Stimulated activated memory B cell treated with anti-CD40 and anti-IgM and Interleukin-4, amounts not matched to agents 10 μg/mL and 1 μg/mL and 100 μg/mL, for 72 hours (primary cell): ENCODE measurements around the gene MBP.

ENCODE experiments used
- ATAC-seq: fragments of 150-1000 bp; cut with Tn5 transposase; 2 replicates; pipeline ENCODE4 v1.10.0; 2021
- H3K27ac Mint-ChIP-seq: one replicate; pipeline ENCODE4 v1.8.0; 2022; ENCODE audit warnings: mild to moderate bottlenecking, mixed read lengths
- H3K27me3 Mint-ChIP-seq: one replicate; pipeline ENCODE4 v1.8.0; 2022; ENCODE audit warnings: mixed read lengths
- H3K36me3 Mint-ChIP-seq: one replicate; pipeline ENCODE4 v1.8.0; 2022; ENCODE audit warnings: mixed read lengths
- H3K4me1 Mint-ChIP-seq: one replicate; pipeline ENCODE4 v1.8.0; 2022; ENCODE audit warnings: mixed read lengths
- H3K4me3 Mint-ChIP-seq: one replicate; pipeline ENCODE4 v1.8.0; 2022; ENCODE audit warnings: mild to moderate bottlenecking, moderate library complexity, mixed read lengths
- H3K9me3 Mint-ChIP-seq: one replicate; pipeline ENCODE4 v1.8.0; 2022; ENCODE audit warnings: mixed read lengths

Gene MBP

DNA sequence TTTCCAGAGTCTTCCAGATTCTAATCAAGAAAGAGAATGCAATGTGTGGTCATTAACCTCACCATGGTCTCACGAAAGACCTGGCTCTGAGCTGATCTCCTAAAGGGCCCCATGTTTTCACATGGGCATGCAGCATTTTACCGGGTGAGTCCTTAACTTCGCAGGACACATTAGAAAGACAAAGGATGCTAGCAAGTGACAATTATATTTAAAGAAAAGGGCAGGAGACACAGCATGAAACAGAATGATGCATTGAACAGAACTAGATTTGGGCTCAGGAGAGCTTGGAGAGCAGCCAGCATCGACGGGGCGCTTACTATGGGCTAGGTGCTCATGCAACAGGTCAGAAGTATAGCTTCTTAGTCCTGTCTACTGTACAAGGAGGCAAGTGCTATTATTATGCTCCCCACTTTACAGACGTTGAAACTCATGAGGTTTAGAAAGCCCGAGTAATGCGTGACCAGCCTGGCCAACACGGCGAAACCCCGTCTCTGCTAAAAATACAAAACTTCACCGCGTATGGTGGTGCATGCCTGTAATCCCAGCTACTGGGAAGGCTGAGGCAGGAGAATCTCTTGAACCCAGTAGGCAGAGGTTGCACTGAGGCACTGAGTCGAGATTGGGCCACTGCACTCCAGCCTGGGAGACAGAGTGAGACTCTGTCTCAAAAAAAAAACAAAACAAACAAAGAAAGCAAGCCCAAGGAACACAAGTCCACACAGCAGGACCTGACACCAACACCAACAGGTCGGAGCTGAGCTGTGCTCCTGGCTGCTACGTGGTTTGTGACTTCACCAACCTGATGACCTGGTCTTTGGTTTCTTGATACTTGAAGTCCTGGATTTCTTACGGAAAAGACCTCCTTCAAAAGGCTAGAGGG, 16.1 kb downstream of the MBP start:
- Mint-ChIP-seq H3K4me1 (peaks cover 50% of the 10 kb centered on the region), H3K36me3 (peaks cover 52% of the 10 kb centered on the region), H3K27ac (no peak overlapping the region), H3K4me3 (no peak overlapping the region), H3K27me3 (no peaks in the 10 kb centered on the region), H3K9me3 (peaks cover 4% of the 10 kb centered on the region)
- ATAC-seq: no peak

GRCh38 chr18:77115192-77115953, 17.2 kb downstream of the MBP start:
- ATAC-seq: no peak
- peaks cover 62% of the 10 kb centered on the region for H3K36me3 Mint-ChIP-seq
- H3K27ac Mint-ChIP-seq: no peak overlapping the region
- no peak overlapping the region for H3K4me3 Mint-ChIP-seq
- no peaks in the 10 kb centered on the region for H3K27me3 Mint-ChIP-seq
- H3K9me3 Mint-ChIP-seq: peaks cover 4% of the 10 kb centered on the region
- peaks cover 50% of the 10 kb centered on the region for H3K4me1 Mint-ChIP-seq

DNA sequence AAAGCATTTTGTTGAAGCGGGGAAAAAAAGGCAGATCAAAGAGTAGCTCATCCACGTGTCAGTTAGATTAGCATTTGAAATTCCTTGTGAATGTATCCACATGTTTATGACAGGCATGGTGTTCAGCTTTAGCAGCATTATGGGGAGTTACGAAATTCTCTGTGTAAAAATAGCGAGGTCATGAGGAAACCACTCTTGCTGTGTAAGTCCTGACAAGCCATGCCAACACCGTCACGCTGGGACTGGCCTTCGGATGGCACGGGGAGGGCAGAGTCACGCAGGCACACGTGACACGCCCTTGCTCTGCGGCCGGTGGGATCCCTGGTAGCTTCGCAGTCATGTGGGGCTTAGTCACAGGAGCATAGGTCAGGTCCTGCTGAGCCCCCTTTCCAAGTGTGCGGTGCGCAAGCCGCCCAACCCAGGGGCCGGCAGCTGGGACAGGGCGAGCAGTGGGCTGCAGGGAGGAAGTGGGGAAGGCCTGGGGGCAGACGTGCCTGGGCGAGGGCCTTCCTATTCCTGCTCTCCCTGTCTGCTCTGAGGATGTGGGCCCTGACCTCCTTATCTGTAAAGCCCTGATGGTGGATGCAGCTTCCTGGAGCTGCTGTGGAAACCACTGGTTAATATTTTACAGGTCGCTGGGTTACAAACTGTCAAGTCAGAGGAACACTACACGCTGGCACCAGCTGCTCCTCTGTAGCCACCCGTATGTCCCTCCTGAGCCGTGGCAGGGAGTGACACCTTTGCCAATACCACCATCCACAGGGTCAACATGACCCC, 18.0 kb downstream of the MBP start:
- peaks cover 63% of the 10 kb centered on the region for H3K36me3 Mint-ChIP-seq
- peaks cover 50% of the 10 kb centered on the region for H3K4me1 Mint-ChIP-seq
- no peak overlapping the region for H3K4me3 Mint-ChIP-seq

GRCh38 chr18:77114152-77114414, 18.5 kb downstream of the MBP start:
- Mint-ChIP-seq H3K27ac (no peak overlapping the region), H3K27me3 (no peaks in the 10 kb centered on the region), H3K36me3 (peaks cover 63% of the 10 kb centered on the region), H3K4me3 (no peak overlapping the region), H3K4me1 (peaks cover 51% of the 10 kb centered on the region), H3K9me3 (peaks cover 4% of the 10 kb centered on the region)
- no peak for ATAC-seq

More for the DNA sequence above, 18.0 kb downstream of the MBP start:
- Mint-ChIP-seq H3K9me3 (peaks cover 4% of the 10 kb centered on the region), H3K27ac (no peak overlapping the region), H3K27me3 (no peaks in the 10 kb centered on the region)
- ATAC-seq: peak; percentile 28

GRCh38 chr18:77113361-77114151, 19.0 kb downstream of the MBP start:
- no peak for ATAC-seq
- Mint-ChIP-seq H3K27ac (no peak overlapping the region), H3K36me3 (peaks cover 62% of the 10 kb centered on the region), H3K4me1 (peaks cover 51% of the 10 kb centered on the region), H3K4me3 (no peak overlapping the region), H3K27me3 (no peaks in the 10 kb centered on the region), H3K9me3 (peaks cover under 1% of the 10 kb centered on the region)

DNA sequence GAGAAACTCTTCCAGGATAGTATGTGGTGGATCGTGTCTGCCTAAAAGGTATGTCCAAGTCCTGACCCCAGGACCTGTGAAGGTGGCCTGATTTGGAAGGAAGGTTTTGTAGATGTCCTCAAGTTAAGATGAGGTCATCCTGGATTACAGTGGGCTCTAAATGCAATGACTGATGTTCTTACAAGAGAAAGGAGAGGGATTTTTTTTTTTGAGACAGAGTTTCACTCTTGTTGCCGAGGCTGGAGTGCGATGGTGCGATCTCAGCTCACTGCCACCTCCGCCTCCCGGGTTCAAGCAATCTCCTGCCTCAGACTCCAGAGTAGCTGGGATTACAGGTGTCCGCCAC, 19.9 kb downstream of the MBP start:
- Mint-ChIP-seq H3K27ac (no peak overlapping the region), H3K4me3 (no peak overlapping the region), H3K4me1 (peaks cover 57% of the 10 kb centered on the region), H3K9me3 (no peaks in the 10 kb centered on the region), H3K36me3 (peaks cover 59% of the 10 kb centered on the region), H3K27me3 (no peaks in the 10 kb centered on the region)
- no peak for ATAC-seq

GRCh38 chr18:77111951-77112746, 20.4 kb downstream of the MBP start:
- Mint-ChIP-seq H3K4me1 (peaks cover 63% of the 10 kb centered on the region), H3K36me3 (peaks cover 58% of the 10 kb centered on the region), H3K4me3 (no peak overlapping the region), H3K27me3 (no peaks in the 10 kb centered on the region), H3K9me3 (peaks cover 2% of the 10 kb centered on the region), H3K27ac (no peak overlapping the region)
- ATAC-seq: no peak

- Mint-ChIP-seq H3K27me3 (no peaks in the 10 kb centered on the region), H3K9me3 (peaks cover 2% of the 10 kb centered on the region), H3K4me3 (no peak overlapping the region), H3K36me3 (peaks cover 60% of the 10 kb centered on the region), H3K4me1 (peaks cover 70% of the 10 kb centered on the region), H3K27ac (no peak overlapping the region)
- ATAC-seq: no peak
These were observed 21.1 kb downstream of the MBP start for GRCh38 chr18:77111449-77111848.

GRCh38 chr18:77110936-77111335, 21.6 kb downstream of the MBP start:
- ATAC-seq: no peak
- H3K36me3 Mint-ChIP-seq: peaks cover 65% of the 10 kb centered on the region
- peaks cover 75% of the 10 kb centered on the region for H3K4me1 Mint-ChIP-seq
- no peak overlapping the region for H3K27ac Mint-ChIP-seq
- H3K27me3 Mint-ChIP-seq: no peaks in the 10 kb centered on the region
- H3K4me3 Mint-ChIP-seq: no peak overlapping the region
- H3K9me3 Mint-ChIP-seq: peaks cover 2% of the 10 kb centered on the region

- ATAC-seq: no peak
- Mint-ChIP-seq H3K27ac (no peak overlapping the region), H3K36me3 (peaks cover 70% of the 10 kb centered on the region), H3K4me1 (peaks cover 80% of the 10 kb centered on the region), H3K27me3 (no peaks in the 10 kb centered on the region), H3K4me3 (no peak overlapping the region), H3K9me3 (peaks cover 2% of the 10 kb centered on the region)
These were observed 22.2 kb downstream of the MBP start for GRCh38 chr18:77110400-77110799.

DNA sequence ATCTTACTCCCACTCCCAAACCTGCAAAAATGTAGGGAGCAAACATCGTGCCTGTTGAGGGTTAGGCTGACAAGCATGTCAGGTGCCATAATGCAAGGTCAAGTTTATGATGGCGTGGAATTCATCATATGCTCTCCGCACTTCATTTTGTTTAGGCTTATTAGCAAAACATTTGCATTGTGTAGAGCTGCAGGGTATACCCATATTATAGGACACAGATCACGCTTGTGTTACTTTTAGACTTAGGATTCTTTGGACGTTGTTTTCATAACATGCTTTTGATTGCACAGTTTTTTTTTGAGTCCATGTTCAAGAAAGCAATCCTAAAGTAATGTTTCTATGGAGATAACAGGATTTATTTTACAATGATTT, 22.9 kb downstream of the MBP start:
- H3K27me3 Mint-ChIP-seq: no peaks in the 10 kb centered on the region
- H3K27ac Mint-ChIP-seq: peak overlapping the region; percentile 71
- peaks cover 77% of the 10 kb centered on the region for H3K36me3 Mint-ChIP-seq
- H3K9me3 Mint-ChIP-seq: peaks cover 2% of the 10 kb centered on the region
- peaks cover 85% of the 10 kb centered on the region for H3K4me1 Mint-ChIP-seq
- ATAC-seq: no peak
- no peak overlapping the region for H3K4me3 Mint-ChIP-seq

- Mint-ChIP-seq H3K27me3 (no peaks in the 10 kb centered on the region), H3K9me3 (peaks cover 2% of the 10 kb centered on the region), H3K27ac (peak overlapping the region; percentile 71), H3K4me3 (no peak overlapping the region), H3K4me1 (peaks cover 90% of the 10 kb centered on the region), H3K36me3 (peaks cover 77% of the 10 kb centered on the region)
- ATAC-seq: no peak
These were observed 23.5 kb downstream of the MBP start for GRCh38 chr18:77108821-77109647.

DNA sequence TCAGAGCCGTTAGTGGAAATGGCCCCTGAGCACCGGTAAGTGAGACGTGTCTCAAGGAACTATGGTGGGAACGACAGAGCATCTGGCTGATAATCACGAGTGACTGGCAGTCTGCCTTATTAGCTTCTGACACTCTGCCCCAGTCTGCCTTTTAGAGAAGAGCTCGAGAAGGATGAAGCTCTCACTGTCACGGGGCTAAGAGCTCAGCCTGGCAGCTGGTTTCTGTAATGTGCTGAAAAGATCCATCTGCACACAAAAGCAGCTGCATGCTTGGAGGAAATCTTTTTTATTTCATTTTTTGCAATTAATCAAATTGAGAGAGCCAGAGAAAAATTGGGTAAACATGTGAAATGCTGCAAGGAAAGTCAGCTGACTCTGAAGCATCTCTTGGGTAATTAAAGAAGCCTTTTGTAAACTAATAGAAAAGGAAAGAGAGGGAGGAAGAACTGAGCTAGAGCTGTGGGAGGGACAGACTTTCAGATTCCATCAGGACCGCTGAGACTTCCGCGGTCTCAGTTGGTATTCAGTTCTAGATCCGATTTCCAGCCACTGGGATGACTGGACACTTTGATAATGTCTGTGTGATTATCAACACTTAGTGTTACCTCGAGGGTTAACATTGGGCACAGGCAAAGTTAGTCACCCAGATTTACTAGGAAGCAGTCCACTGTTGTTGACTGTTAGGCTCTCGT, 24.4 kb downstream of the MBP start:
- H3K4me3 Mint-ChIP-seq: peak overlapping the region; percentile 47
- H3K4me1 Mint-ChIP-seq: peaks cover 94% of the 10 kb centered on the region
- peak overlapping the region; percentile 71 for H3K27ac Mint-ChIP-seq
- H3K27me3 Mint-ChIP-seq: no peaks in the 10 kb centered on the region
- H3K9me3 Mint-ChIP-seq: peaks cover 2% of the 10 kb centered on the region
- H3K36me3 Mint-ChIP-seq: peaks cover 78% of the 10 kb centered on the region
- ATAC-seq: peak; percentile 72
